Uterus (tissue), 4 donors: ENCODE measurements around the gene MRC2. TPM values are rescaled to one million over a fixed set of nuclear protein-coding genes. Genes with fewer than 3 reads are reported as not detected.

Experiments used
- DNase-seq, 2 donors: peaks; one replicate each; pipeline ENCODE4 v3.0.0-alpha.2; 2019 to 2020
- H3K27ac ChIP-seq, 2 donors: fragments of 200-600 bp; sonication (generic); 1 replicate in 1 of 2; 2 replicates in 1 of 2; pipeline ENCODE4 v1.5.1; 2016 to 2018
- H3K27me3 ChIP-seq, 2 donors: fragments of 200-600 bp; sonication (generic); one replicate each; pipeline ENCODE4 v1.5.1; 2018 to 2019; ENCODE audit warnings: control low read depth in 1 of 2
- H3K36me3 ChIP-seq, 2 donors: fragments of 200-600 bp; sonication (generic); one replicate each; pipeline ENCODE4 v1.5.1; 2019; ENCODE audit warnings: control low read depth in 1 of 2
- H3K4me1 ChIP-seq, 2 donors: fragments of 200-600 bp; sonication (generic); one replicate each; pipeline ENCODE4 v1.5.1; 2018 to 2019; ENCODE audit warnings: control low read depth in 1 of 2
- H3K4me3 ChIP-seq, 2 donors: fragments of 200-600 bp; sonication (generic); 1 replicate in 1 of 2; 2 replicates in 1 of 2; pipeline ENCODE4 v1.5.1; 2018 to 2019; ENCODE audit warnings: mild to moderate bottlenecking in 1 of 2
- H3K9me3 ChIP-seq, 2 donors: fragments of 200-600 bp; sonication (generic); one replicate each; pipeline ENCODE4 v1.5.1; 2019; ENCODE audit warnings: control low read depth in 1 of 2
- POLR2A ChIP-seq, 2 donors: fragments of 450-650 bp; IDR thresholded peaks; one replicate each; pipeline ENCODE4 v1.6.1; 2016; ENCODE audit warnings: antibody characterized with exemption in 2 of 2, mild to moderate bottlenecking in 1 of 2, moderate library complexity in 1 of 2
- intact Hi-C: fragments of 100-400 bp; cut with DNase I; formaldehyde crosslinking; loops from one replicate; pipeline ENCODE4 v1.15.1; 2023; ENCODE audit warnings: low total_unique reads
- total RNA-seq, 4 donors: library from RNA; depleted of rRNA in 3 of 4; stranded (reverse); fragments of >200 nt in 3 of 4; gene quantifications; one replicate each; pipeline versions ENCODE4 v1.1.0 to v1.2.4, GENCODE V29; 2014 to 2023
- TF ChIP-seq, protein P1 (sequence below), 4 experiments: fragments of 200-600 bp in 2 of 4; fragments of 450-650 bp in 2 of 4; sonication (generic) in 2 of 4; IDR thresholded peaks; one replicate each; pipeline ENCODE4 v1.5.1; 2016 to 2019; ENCODE audit warnings: antibody characterized with exemption in 4 of 4, mild to moderate bottlenecking in 2 of 4, moderate library complexity in 1 of 4
- donor health status: DM: yes; HTN: yes; CAD: no.

The MRC2 gene
- total RNA-seq, 4 donors from 2014 or later = 30.7 to 273 (median 102) TPM

DNA sequence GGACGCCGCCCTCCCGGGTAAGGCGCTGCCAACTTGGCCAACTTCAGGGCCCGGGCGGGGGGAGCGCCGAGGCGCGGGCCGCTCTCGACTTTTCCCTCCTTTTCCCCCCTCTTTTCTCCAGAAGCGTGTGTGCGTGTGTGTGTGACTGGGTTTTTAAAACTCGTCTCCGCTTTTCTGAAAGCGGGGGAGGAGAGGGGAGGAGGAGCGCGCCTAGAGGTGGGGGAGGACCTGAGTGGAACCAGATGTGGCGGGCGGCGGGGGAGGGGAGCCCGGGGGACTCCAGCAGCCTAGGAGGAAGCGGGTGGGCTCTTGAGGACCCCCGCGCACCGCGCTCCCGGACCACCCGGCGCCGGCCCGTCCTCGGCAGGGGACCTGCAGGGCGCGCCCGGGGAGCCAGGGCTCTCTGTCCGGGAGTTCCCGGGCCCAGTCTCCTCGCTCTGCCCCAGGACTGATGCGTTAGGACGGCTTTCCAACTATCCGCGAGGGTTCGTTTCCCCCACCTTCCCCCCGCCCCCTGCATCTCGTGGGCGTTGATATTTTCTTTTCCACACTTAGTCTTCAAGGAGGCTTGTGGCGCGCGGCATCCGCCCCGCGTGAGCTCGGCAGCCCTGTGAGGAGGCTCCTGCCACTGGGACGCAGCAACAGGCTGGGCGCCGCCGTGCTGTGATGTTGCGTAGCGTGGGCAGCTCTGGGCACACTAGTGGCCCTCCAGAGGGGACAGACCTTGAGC is 599 bp downstream of the MRC2 start:
- no peaks in the 10 kb centered on the region for H3K27me3 ChIP-seq
- no peaks in the 10 kb centered on the region for H3K36me3 ChIP-seq
- intact Hi-C loops = no loop called here
- TF ChIP-seq, protein P1, sequence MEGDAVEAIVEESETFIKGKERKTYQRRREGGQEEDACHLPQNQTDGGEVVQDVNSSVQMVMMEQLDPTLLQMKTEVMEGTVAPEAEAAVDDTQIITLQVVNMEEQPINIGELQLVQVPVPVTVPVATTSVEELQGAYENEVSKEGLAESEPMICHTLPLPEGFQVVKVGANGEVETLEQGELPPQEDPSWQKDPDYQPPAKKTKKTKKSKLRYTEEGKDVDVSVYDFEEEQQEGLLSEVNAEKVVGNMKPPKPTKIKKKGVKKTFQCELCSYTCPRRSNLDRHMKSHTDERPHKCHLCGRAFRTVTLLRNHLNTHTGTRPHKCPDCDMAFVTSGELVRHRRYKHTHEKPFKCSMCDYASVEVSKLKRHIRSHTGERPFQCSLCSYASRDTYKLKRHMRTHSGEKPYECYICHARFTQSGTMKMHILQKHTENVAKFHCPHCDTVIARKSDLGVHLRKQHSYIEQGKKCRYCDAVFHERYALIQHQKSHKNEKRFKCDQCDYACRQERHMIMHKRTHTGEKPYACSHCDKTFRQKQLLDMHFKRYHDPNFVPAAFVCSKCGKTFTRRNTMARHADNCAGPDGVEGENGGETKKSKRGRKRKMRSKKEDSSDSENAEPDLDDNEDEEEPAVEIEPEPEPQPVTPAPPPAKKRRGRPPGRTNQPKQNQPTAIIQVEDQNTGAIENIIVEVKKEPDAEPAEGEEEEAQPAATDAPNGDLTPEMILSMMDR (IDR thresholded peaks at IDR 0.05) = no peak
- TF ChIP-seq POLR2A (IDR thresholded peaks at IDR 0.05) = peak in 1 of 2 donors; percentile 26
- H3K4me1 ChIP-seq = peaks cover 0 to 10% of the 10 kb centered on the region in 2 donors
- H3K27ac ChIP-seq = peak overlapping the region; percentile 83 to 98
- H3K9me3 ChIP-seq = no peaks in the 10 kb centered on the region
- H3K4me3 ChIP-seq = peak overlapping the region; percentile 44 to 68
- peak; percentile 83 to 85 for DNase-seq

DNA sequence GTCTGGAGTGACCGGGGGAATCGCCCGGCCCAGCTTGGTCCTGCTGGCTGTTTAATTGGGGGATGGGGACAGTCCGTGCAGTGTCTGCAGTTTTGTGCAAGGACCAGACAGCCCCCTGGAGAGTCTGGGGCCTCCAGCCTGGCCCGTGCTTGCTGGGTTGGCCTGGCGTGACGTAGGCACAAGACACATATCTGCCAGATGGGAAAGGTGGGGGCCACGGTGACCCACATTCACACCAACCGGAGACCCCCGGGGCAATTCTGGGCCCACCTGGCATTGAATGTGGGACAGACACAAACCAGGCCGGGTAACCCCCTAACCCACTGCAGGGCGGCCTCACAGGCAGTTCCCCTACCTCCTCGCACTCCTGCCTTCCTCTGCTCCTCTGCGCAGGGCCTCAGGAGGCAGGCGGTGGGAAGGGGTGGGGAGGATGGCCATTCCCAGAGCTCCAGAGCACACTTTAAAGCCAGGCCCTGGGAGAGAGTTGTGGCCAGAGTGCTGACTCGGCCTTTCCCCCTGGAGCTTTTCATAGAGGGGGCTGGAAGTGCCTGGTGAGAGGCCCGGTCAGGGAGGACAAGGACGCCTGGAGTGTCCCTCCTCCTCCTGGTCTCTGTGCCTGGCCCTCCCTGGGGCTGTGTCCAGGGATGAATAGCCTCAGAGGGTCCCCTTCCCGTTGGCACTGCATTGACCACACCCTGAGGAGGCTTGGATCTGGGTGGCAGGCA is 1.5 kb downstream of the MRC2 start:
- H3K36me3 ChIP-seq = no peaks in the 10 kb centered on the region
- H3K9me3 ChIP-seq = no peaks in the 10 kb centered on the region
- H3K27ac ChIP-seq = peak overlapping the region; percentile 83 to 98
- peak overlapping the region; percentile 44 to 68 for H3K4me3 ChIP-seq
- no peaks in the 10 kb centered on the region for H3K27me3 ChIP-seq
- peaks cover 0 to 10% of the 10 kb centered on the region in 2 donors for H3K4me1 ChIP-seq
- DNase-seq = peak; percentile 55 to 65
- intact Hi-C loops = no loop called here
- no peak for TF ChIP-seq POLR2A (IDR thresholded peaks at IDR 0.05)
- TF ChIP-seq, protein P1 (IDR thresholded peaks at IDR 0.05) = no peak

DNA sequence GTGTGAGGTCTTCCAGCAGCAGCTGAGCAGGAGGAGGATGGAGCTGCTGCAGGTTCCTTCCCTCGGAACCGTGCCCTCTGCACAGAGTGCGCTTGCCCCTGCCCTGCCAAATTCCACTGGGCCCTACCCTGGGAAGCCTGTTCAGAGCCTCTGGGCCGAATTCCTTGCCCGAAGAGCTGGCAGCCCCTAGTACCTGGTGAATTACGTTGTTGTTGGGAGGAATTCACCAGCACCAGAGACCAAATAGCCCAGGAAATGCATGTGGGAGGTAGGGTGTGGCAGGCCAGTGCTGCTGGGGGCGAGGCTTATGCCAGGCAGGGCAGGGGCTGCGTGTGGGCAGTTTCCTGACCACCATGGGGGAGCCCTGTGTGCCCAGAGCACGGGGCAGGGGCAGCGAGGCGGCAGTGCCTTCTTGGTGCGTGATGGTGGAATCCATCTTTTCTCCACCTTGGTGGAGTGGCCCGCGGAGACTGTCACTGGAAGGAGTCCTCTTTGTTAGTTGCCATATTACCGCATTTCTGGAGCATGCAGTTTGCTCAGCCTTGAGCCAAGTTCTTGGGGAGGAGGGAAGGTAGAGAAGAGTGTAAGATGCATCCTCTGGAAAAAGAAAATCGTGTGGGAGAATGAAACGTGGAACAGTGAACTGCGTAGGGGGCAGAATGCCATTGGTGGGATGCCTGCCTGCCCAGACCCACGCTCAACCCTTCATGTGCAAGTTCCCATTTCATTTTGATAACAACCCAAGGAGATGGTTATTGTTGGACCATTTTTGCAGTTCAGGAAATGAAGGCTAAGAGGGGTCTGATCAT is 2.3 kb downstream of the MRC2 start:
- Histone ChIP-seq H3K27ac (peak overlapping the region; percentile 83 to 98), H3K36me3 (no peaks in the 10 kb centered on the region), H3K27me3 (no peaks in the 10 kb centered on the region), H3K4me3 (peak overlapping the region; percentile 44 to 68), H3K9me3 (no peaks in the 10 kb centered on the region), H3K4me1 (peaks cover 0 to 10% of the 10 kb centered on the region in 2 donors)
- intact Hi-C loops = no loop called here
- TF ChIP-seq, protein P1 (IDR thresholded peaks at IDR 0.05) = no peak
- TF ChIP-seq POLR2A (IDR thresholded peaks at IDR 0.05) = no peak
- no peak for DNase-seq

DNA sequence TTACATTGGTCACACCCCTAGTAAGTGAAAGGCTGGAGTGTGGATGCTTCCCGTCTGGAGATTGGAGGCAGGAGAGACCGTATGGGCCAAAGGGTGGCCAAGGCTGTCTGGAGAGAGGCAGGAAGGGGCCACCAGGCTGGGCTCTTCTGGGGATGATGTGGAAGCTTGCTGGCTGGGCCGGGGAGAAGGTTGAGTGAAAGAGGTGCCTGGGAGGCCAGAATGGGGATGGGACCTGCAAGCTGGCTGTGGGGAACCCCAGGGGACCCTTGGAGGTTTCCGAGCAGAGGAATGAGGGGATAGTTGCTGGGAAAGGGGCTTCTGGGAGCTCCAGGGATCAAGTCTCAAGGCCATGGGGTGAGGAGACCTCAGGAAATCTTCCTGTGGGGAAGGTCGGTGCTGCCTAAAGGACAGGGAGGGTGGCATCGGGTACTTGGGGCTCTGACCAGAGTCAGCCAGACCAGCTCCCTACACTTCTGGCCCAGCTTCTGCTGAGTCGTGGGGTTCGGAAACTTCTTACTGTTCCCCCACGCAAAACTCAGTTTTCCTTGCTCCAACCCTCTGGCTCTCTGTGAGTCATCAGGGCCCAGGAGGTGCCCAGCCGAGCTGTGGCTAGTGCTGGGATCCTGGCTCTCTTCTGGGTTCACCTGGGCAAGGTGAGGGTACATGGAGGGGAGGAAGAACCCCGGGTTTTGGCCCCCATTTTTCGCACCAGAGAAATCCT is 3.1 kb downstream of the MRC2 start:
- Histone ChIP-seq H3K4me1 (peaks cover 0 to 10% of the 10 kb centered on the region in 2 donors), H3K27ac (peak overlapping the region in 1 of 2 donors; percentile 98), H3K4me3 (no peak overlapping the region), H3K9me3 (no peaks in the 10 kb centered on the region), H3K27me3 (no peaks in the 10 kb centered on the region), H3K36me3 (no peaks in the 10 kb centered on the region)
- TF ChIP-seq POLR2A (IDR thresholded peaks at IDR 0.05) = no peak
- TF ChIP-seq, protein P1 (IDR thresholded peaks at IDR 0.05) = no peak
- intact Hi-C loops = no loop called here
- DNase-seq = no peak
